ENCODE measurements around the gene L3MBTL4. TPM values are rescaled to one million over a fixed set of nuclear protein-coding genes. Genes with fewer than 3 reads are reported as not detected.

L3MBTL4 gene
- total RNA-seq, 4 donors from 2014 or later, result 0.40 to 3.8 (median 0.76) TPM

DNA sequence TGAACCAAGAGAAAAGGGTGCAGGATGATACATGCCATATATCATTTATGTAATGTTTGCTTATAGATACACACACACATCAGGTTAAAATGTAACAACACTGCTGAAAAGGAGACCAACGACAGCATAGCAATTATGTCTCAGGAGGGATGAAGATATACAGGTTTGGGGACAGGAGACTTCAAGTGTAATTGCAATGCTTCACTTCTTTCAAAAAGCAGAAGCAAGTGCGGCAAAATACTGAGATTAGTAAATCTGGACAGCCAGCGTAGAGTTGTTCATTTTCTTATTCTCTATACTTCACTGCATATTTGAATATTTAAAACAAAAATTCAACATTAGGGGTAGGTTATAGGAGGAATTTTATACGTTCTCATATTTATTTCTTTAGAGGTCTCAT lies 87.2 kb downstream of the L3MBTL4 start:
- TF ChIP-seq POLR2A (IDR thresholded peaks at IDR 0.05), result no peak
- TF ChIP-seq, protein P1, sequence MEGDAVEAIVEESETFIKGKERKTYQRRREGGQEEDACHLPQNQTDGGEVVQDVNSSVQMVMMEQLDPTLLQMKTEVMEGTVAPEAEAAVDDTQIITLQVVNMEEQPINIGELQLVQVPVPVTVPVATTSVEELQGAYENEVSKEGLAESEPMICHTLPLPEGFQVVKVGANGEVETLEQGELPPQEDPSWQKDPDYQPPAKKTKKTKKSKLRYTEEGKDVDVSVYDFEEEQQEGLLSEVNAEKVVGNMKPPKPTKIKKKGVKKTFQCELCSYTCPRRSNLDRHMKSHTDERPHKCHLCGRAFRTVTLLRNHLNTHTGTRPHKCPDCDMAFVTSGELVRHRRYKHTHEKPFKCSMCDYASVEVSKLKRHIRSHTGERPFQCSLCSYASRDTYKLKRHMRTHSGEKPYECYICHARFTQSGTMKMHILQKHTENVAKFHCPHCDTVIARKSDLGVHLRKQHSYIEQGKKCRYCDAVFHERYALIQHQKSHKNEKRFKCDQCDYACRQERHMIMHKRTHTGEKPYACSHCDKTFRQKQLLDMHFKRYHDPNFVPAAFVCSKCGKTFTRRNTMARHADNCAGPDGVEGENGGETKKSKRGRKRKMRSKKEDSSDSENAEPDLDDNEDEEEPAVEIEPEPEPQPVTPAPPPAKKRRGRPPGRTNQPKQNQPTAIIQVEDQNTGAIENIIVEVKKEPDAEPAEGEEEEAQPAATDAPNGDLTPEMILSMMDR (IDR thresholded peaks at IDR 0.05 in 4 of 5, conservative IDR thresholded peaks at IDR 0.05 in 1 of 5), result no peak
- H3K4me1 ChIP-seq, result no peaks in the 10 kb centered on the region
- intact Hi-C loops (cut with DNase I; ENCODE audit: low total_unique reads), result no loop called here
- DNase-seq (no peak), ATAC-seq (no peak)
- in situ Hi-C loops (cut with MboI; ENCODE audit: low sequenced_read_pairs in 4 of 4), result loop anchor here in 2 of 4 donors (25.0 kb wide), 1 partner anchor 90 kb away; no protein-coding TSS in a partner anchor
- H3K27ac ChIP-seq, result no peak overlapping the region
- H3K36me3 ChIP-seq, result no peaks in the 10 kb centered on the region
- H3K27me3 ChIP-seq, result no peaks in the 10 kb centered on the region
- no peak overlapping the region for H3K4me3 ChIP-seq
- no peaks in the 10 kb centered on the region for H3K9me3 ChIP-seq

DNA sequence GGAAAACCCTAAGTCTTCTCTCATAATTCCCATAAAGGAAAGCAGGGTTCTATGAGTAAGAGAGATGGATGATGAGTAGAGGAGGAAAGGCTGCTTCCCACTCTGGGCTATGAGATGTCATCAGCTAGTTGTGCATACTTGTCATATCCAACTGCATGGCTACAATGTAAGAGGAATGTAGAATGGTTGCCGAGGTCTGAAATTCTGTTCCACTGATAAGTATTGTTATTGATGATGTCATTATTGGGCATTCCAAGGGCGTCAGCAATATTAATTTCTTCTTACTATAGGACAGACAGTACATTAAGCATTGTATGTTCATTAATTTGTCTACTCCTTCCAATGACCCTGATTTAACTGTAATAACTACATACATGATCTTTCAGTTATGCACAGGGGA lies 88.1 kb downstream of the L3MBTL4 start:
- in situ Hi-C loops (cut with MboI; ENCODE audit: low sequenced_read_pairs in 4 of 4), result loop anchor here in 2 of 4 donors (25.0 kb wide), 1 partner anchor 89 kb away; no protein-coding TSS in a partner anchor
- intact Hi-C loops (cut with DNase I; ENCODE audit: low total_unique reads), result no loop called here
- TF ChIP-seq, protein P1 (IDR thresholded peaks at IDR 0.05 in 4 of 5, conservative IDR thresholded peaks at IDR 0.05 in 1 of 5), result no peak
- Histone ChIP-seq H3K27me3 (no peaks in the 10 kb centered on the region), H3K27ac (no peak overlapping the region), H3K4me1 (no peaks in the 10 kb centered on the region), H3K36me3 (no peaks in the 10 kb centered on the region), H3K9me3 (no peaks in the 10 kb centered on the region), H3K4me3 (no peak overlapping the region)
- ATAC-seq (no peak), DNase-seq (no peak)

DNA sequence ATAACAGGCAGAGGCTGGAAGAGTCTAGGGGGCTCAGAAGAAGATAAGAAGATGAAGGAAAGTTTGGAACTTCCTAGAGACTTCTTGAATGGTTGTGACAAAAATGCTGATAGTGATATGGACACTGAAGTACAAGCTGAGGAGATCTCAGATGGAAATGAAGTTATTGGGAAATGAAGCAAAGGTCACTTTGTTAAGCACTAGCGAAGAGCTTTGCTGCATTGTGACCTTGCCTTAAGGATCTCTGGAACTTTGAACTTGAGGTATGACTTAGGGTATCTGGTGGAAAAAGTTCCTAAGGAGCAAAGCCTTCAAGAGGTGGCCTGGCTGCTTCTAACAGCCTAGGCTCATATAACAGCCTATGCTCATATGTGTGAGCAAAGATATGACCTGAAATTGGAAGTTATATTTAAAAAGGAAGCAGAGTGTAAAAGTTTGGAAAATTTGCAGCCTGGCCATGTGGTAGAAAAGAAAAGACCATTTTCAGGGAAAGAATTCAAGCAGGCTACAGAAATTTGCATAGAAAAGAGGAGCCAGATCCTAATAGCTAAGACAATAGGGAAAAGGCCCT lies 91.3 kb downstream of the L3MBTL4 start:
- no peaks in the 10 kb centered on the region for H3K4me1 ChIP-seq
- H3K9me3 ChIP-seq, result no peaks in the 10 kb centered on the region
- intact Hi-C loops (cut with DNase I; ENCODE audit: low total_unique reads), result no loop called here
- H3K36me3 ChIP-seq, result no peaks in the 10 kb centered on the region
- H3K27me3 ChIP-seq, result no peaks in the 10 kb centered on the region
- no peak for TF ChIP-seq POLR2A (IDR thresholded peaks at IDR 0.05)
- TF ChIP-seq, protein P1 (IDR thresholded peaks at IDR 0.05 in 4 of 5, conservative IDR thresholded peaks at IDR 0.05 in 1 of 5), result no peak
- in situ Hi-C loops (cut with MboI; ENCODE audit: low sequenced_read_pairs in 4 of 4), result no loop called here
- DNase-seq (no peak), ATAC-seq (no peak)
- no peak overlapping the region for H3K27ac ChIP-seq
- H3K4me3 ChIP-seq, result no peak overlapping the region

DNA sequence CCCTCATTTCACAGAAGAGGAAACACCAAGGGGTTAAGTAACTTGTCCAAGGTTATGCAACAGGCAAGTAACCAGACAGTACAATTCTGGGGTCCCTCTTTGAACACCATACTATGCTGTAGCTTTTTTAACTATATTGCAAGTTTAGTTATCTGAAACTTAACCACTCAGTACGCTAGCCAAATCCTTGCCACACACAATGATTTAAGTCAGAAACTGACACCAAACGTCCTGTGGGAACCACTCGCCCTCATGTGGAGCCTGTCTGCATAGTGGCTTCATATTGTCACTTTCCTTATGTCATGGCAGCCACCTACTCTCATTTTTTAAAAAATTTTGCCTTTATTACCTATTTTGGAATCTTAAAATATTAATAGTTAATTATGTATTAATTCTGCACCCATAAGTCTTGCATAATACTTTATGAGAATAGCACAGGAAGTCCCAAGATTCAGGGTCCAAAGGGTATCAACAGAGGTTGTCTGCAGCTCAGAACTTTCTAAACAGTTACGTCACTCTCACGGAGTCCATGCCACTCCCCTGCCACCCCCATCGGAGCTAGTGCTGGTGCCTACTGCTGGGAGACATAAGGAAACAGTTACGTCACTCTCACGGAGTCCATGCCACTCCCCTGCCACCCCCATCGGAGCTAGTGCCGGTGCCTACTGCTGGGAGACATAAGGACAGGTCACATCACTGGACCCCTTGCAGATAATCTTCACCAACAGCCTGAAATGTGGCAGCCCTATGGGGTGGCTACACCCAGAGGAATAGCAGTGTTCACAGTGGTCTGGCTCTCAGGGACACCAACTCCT lies 99.0 kb downstream of the L3MBTL4 start:
- TF ChIP-seq, protein P1 (IDR thresholded peaks at IDR 0.05 in 4 of 5, conservative IDR thresholded peaks at IDR 0.05 in 1 of 5), result no peak
- TF ChIP-seq POLR2A (IDR thresholded peaks at IDR 0.05), result no peak
- Histone ChIP-seq H3K27ac (no peak overlapping the region), H3K4me1 (no peaks in the 10 kb centered on the region), H3K4me3 (no peak overlapping the region), H3K36me3 (no peaks in the 10 kb centered on the region), H3K27me3 (no peaks in the 10 kb centered on the region), H3K9me3 (no peaks in the 10 kb centered on the region)
- ATAC-seq (no peak), DNase-seq (no peak)
- intact Hi-C loops (cut with DNase I; ENCODE audit: low total_unique reads), result no loop called here
- in situ Hi-C loops (cut with MboI; ENCODE audit: low sequenced_read_pairs in 4 of 4), result no loop called here

Measured in gastrocnemius medialis (tissue), 4 donors.